GM12878 (cell line): ENCODE results near the gene TK2.
"Not testable (repeated sequence)": the region's sequence is repeated elsewhere in the genome, so short reads cannot be mapped to it uniquely, and the experiment has no call there.

Source experiments
- CTCF ChIP-seq, 3 experiments: IDR thresholded peaks in 2 of 3; conservative IDR thresholded peaks in 1 of 3; 2 replicates each; pipeline ENCODE4 v1.5.1; 2011; ENCODE audit warnings: low read depth in 3 of 3, low read length in 3 of 3, mild to moderate bottlenecking in 3 of 3, control low read depth in 2 of 3, moderate library complexity in 2 of 3, inconsistent platforms in 1 of 3, mixed read lengths in 1 of 3; ENCODE audit not compliant: control insufficient read depth in 2 of 3, insufficient read depth in 1 of 3; ENCODE audit errors: extremely low read depth in 1 of 3
- E2F4 ChIP-seq: IDR thresholded peaks from 2 replicates; pipeline ENCODE4 v1.6.1; 2012; ENCODE audit warnings: low read depth, low read length, improper control_type of control experiment
- EZH2 ChIP-seq: IDR thresholded peaks from 2 replicates; pipeline ENCODE4 v1.6.1; 2012; ENCODE audit warnings: low read depth, mild to moderate bottlenecking, control low read depth, inconsistent platforms, low read length, borderline replicate concordance; ENCODE audit not compliant: control insufficient read depth
- FOXM1 ChIP-seq: IDR thresholded peaks from 2 replicates; pipeline ENCODE4 v1.6.1; 2012; ENCODE audit warnings: low read depth, mild to moderate bottlenecking, inconsistent platforms, low read length, moderate library complexity
- HDAC6 ChIP-seq: fragments of 200-600 bp; sonication (generic); IDR thresholded peaks from one replicate; pipeline ENCODE4 v1.8.0; 2017; ENCODE audit warnings: antibody characterized with exemption; ENCODE audit not compliant: unreplicated experiment
- LARP7 ChIP-seq: fragments of 450-650 bp; IDR thresholded peaks from 2 replicates; pipeline ENCODE4 v1.6.1; 2017; ENCODE audit warnings: mild to moderate bottlenecking
- MAX ChIP-seq: IDR thresholded peaks from 2 replicates; pipeline ENCODE4 v1.6.1; 2012; ENCODE audit warnings: low read depth, low read length, improper control_type of control experiment
- MXI1 ChIP-seq: fragments of 150-350 bp; IDR thresholded peaks from 2 replicates; pipeline ENCODE4 v1.6.1; 2011; ENCODE audit warnings: low read depth, mild to moderate bottlenecking, inconsistent platforms, low read length, improper control_type of control experiment
- NRF1 ChIP-seq: conservative IDR thresholded peaks from 2 replicates; pipeline ENCODE4 v1.6.1; 2011; ENCODE audit warnings: mild to moderate bottlenecking, low read depth, low read length, improper control_type of control experiment
- POLR2A ChIP-seq: IDR thresholded peaks from 2 replicates; pipeline ENCODE4 v1.6.1; 2011; ENCODE audit warnings: low read depth, mild to moderate bottlenecking, low read length
- POLR2AphosphoS2 ChIP-seq: IDR thresholded peaks from 2 replicates; pipeline ENCODE4 v1.6.1; 2011; ENCODE audit warnings: low read depth, mild to moderate bottlenecking, low read length, improper control_type of control experiment, moderate library complexity
- YY1 ChIP-seq: IDR thresholded peaks from 2 replicates; pipeline ENCODE4 v1.6.1; 2011; ENCODE audit warnings: low read depth, mild to moderate bottlenecking, low read length

- TF ChIP-seq MAX; NRF1; FOXM1; YY1; POLR2AphosphoS2; EZH2; LARP7; MXI1; E2F4; CTCF (IDR thresholded peaks at IDR 0.05 in 2 of 3, conservative IDR thresholded peaks at IDR 0.05 in 1 of 3; ENCODE audit: control insufficient read depth in 2 of 3, extremely low read depth in 1 of 3, insufficient read depth in 1 of 3, low read depth in 3 of 3, low read length in 3 of 3); HDAC6; POLR2A: not testable (repeated sequence)
These were observed 83.3 kb downstream of the TK2 start for GRCh38 chr16:66466636-66467035.
